DOHH2 (cell line): ENCODE measurements around the gene TARS1.

Experiments
- H3F3A ChIP-seq: fragments of 200-600 bp; sonication (generic), shearing (Covaris generic); 2 replicates; pipeline ENCODE4 v1.6.0; 2016; ENCODE audit warnings: antibody characterized with exemption, mild to moderate bottlenecking; ENCODE audit not compliant: control insufficient read depth, insufficient read depth
- H3K27ac ChIP-seq: fragments of 200-600 bp; sonication (generic); 2 replicates; pipeline ENCODE4 v1.5.1; 2014; ENCODE audit warnings: low read depth, mild to moderate bottlenecking, low read length, moderate library complexity
- H3K27me3 ChIP-seq: fragments of 200-600 bp; sonication (generic); 2 replicates; pipeline ENCODE4 v1.6.1; 2014; ENCODE audit warnings: mild to moderate bottlenecking, low read length, mixed read lengths; ENCODE audit not compliant: control insufficient read depth
- H3K36me3 ChIP-seq: fragments of 200-600 bp; sonication (generic); 2 replicates; pipeline ENCODE4 v1.6.1; 2014; ENCODE audit warnings: mild to moderate bottlenecking, low read length, moderate library complexity, mixed read lengths; ENCODE audit not compliant: control insufficient read depth
- H3K4me1 ChIP-seq: fragments of 200-600 bp; sonication (generic); 2 replicates; pipeline ENCODE4 v1.6.1; 2014; ENCODE audit warnings: mild to moderate bottlenecking, low read length, mixed read lengths; ENCODE audit not compliant: control insufficient read depth
- H3K4me2 ChIP-seq: fragments of 200-600 bp; sonication (generic); 2 replicates; pipeline ENCODE4 v1.6.0; 2014; ENCODE audit warnings: mild to moderate bottlenecking, low read length, moderate library complexity
- H3K4me3 ChIP-seq: fragments of 200-600 bp; sonication (generic); 2 replicates; pipeline ENCODE4 v1.5.1; 2014; ENCODE audit warnings: mild to moderate bottlenecking, low read length, mixed read lengths
- H3K79me2 ChIP-seq: fragments of 200-600 bp; sonication (generic); 2 replicates; pipeline ENCODE4 v1.6.1; 2014; ENCODE audit warnings: mild to moderate bottlenecking, low read length, mixed read lengths; ENCODE audit not compliant: control insufficient read depth
- H3K9me2 ChIP-seq: fragments of 200-600 bp; sonication (generic); replicated peaks from 2 replicates; pipeline ENCODE4 v1.6.1; 2014; ENCODE audit warnings: mild to moderate bottlenecking, low read length, mixed read lengths; ENCODE audit not compliant: control insufficient read depth
- H3K9me3 ChIP-seq: fragments of 200-600 bp; sonication (generic); 2 replicates; pipeline ENCODE4 v1.6.1; 2014; ENCODE audit warnings: antibody characterized with exemption, low read length, mixed read lengths; ENCODE audit not compliant: control insufficient read depth, insufficient read depth
- H4K20me1 ChIP-seq: fragments of 200-600 bp; sonication (generic); 2 replicates; pipeline ENCODE4 v1.6.0; 2014; ENCODE audit warnings: low read depth, mild to moderate bottlenecking, antibody characterized with exemption, low read length, moderate library complexity; ENCODE audit not compliant: control insufficient read depth, insufficient read depth
- CTCF ChIP-seq: fragments of 200-600 bp; sonication (generic); IDR thresholded peaks from one replicate; pipeline ENCODE4 v1.5.1; 2014; ENCODE audit warnings: antibody characterized with exemption, mild to moderate bottlenecking, low read depth, low read length; ENCODE audit not compliant: poor library complexity, severe bottlenecking
- EZH2phosphoT487 ChIP-seq: fragments of 200-600 bp; sonication (generic); IDR thresholded peaks from 2 replicates; pipeline ENCODE4 v1.6.1; 2017; ENCODE audit warnings: borderline replicate concordance, mild to moderate bottlenecking, antibody characterized with exemption, low read length, moderate library complexity, mixed read lengths

The TARS1 gene

GRCh38 chr5:33470544-33470943, 29.8 kb downstream of the TARS1 start:
- no peaks in the 10 kb centered on the region for H4K20me1 ChIP-seq
- no peaks in the 10 kb centered on the region for H3K9me3 ChIP-seq
- no peaks in the 10 kb centered on the region for H3K4me1 ChIP-seq
- no peak overlapping the region for H3K27ac ChIP-seq
- H3K4me3 ChIP-seq = no peak overlapping the region
- no peak for TF ChIP-seq EZH2phosphoT487
- TF ChIP-seq CTCF = no peak
- H3F3A ChIP-seq = no peaks in the 10 kb centered on the region
- peaks cover 67% of the 10 kb centered on the region for H3K36me3 ChIP-seq
- no peaks in the 10 kb centered on the region for H3K79me2 ChIP-seq
- H3K27me3 ChIP-seq = no peaks in the 10 kb centered on the region
- H3K4me2 ChIP-seq = no peak overlapping the region
- no peaks in the 10 kb centered on the region for H3K9me2 ChIP-seq

- Histone ChIP-seq H3K36me3 (peaks cover 53% of the 10 kb centered on the region), H3K9me2 (no peaks in the 10 kb centered on the region), H3K27me3 (no peaks in the 10 kb centered on the region), H3K4me1 (no peaks in the 10 kb centered on the region), H3K9me3 (no peaks in the 10 kb centered on the region), H4K20me1 (no peaks in the 10 kb centered on the region), H3F3A (no peaks in the 10 kb centered on the region), H3K4me2 (no peak overlapping the region), H3K79me2 (no peaks in the 10 kb centered on the region), H3K27ac (no peak overlapping the region), H3K4me3 (no peak overlapping the region)
- TF ChIP-seq EZH2phosphoT487 (no peak), CTCF (no peak)
Observed at GRCh38 chr5:33472805-33473409, 32.1 kb downstream of the TARS1 start.

GRCh38 chr5:33474004-33474403, 33.2 kb downstream of the TARS1 start:
- Histone ChIP-seq H3K9me3 (no peaks in the 10 kb centered on the region), H3K4me3 (no peak overlapping the region), H3K27me3 (no peaks in the 10 kb centered on the region), H3K27ac (no peak overlapping the region), H3K4me1 (no peaks in the 10 kb centered on the region), H3K36me3 (peaks cover 43% of the 10 kb centered on the region), H3F3A (no peaks in the 10 kb centered on the region), H4K20me1 (no peaks in the 10 kb centered on the region), H3K9me2 (no peaks in the 10 kb centered on the region), H3K4me2 (no peak overlapping the region), H3K79me2 (no peaks in the 10 kb centered on the region)
- TF ChIP-seq EZH2phosphoT487 = no peak
- TF ChIP-seq CTCF = no peak
